ENCODE measurements around the gene SLC35F6. TPM values are rescaled to one million over a fixed set of nuclear protein-coding genes. Genes with fewer than 3 reads are reported as not detected.

The SLC35F6 gene
- total and polyA plus RNA-seq, 2 donors (not counting 3 experiments of a cell fraction or from before 2014, with no cell fraction given): 34.6 to 39.8 TPM

DNA sequence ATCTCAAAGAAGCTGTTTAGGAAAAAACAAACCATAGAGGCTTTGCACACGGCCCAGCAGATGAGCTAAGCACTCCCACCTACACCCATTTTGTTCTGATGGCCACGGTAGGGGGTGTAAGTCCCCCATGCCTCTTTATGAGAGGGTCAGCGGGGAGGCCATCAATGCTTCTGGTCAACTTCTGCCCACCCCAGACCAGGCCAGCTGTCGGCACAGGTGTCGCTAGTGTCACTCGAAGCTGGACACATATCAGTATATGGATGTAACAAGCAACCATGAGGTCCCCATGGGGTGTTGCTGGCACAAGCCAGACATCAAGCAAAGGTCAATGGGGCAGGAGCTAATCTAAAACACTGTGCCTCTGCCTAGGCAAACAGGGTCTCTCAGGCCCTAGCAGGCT, 23.7 kb upstream of the SLC35F6 start:
- no peak for FAIRE-seq
- no peaks in the 10 kb centered on the region for H3K27me3 ChIP-seq (ENCODE audit: control insufficient read depth in 2 of 2, insufficient read depth in 2 of 2, low read length in 2 of 2)
- peaks cover 3% of the 10 kb centered on the region for H3K4me1 ChIP-seq (ENCODE audit: control insufficient read depth, extremely low read depth, insufficient read depth, low read length)
- H3K9me3 ChIP-seq (replicated peaks; ENCODE audit: control insufficient read depth, insufficient read depth, low read length): no peaks in the 10 kb centered on the region
- no peaks in the 10 kb centered on the region for H4K20me1 ChIP-seq (replicated peaks; ENCODE audit: control insufficient read depth, extremely low read depth, insufficient read depth, low read length)
- no peaks in the 10 kb centered on the region for H3K36me3 ChIP-seq (ENCODE audit: control insufficient read depth in 2 of 2, extremely low read depth in 1 of 2, insufficient read depth in 2 of 2, low read length in 2 of 2)
- no peak overlapping the region for H3K4me2 ChIP-seq (ENCODE audit: insufficient read depth, low read length)
- ChIA-PET POLR2A (no interaction called here), CTCF (interaction anchor here (1.6 to 14.5 kb wide), 3 partner anchors 135 to 219 kb away, joined by 3 to 353 read pairs (median 4); no protein-coding TSS in a partner anchor)
- no peak overlapping the region for H3K9ac ChIP-seq (replicated peaks; ENCODE audit: extremely low read depth, insufficient read depth, low read length)
- no peak overlapping the region for H3K4me3 ChIP-seq (replicated peaks in 1 of 3; ENCODE audit: insufficient read depth in 1 of 3, low read depth in 1 of 3, low read length in 3 of 3)
- H2AFZ ChIP-seq (ENCODE audit: low read depth, low read length): no peak overlapping the region
- DNase-seq (ENCODE audit: low read depth, low spot score): no peak
- no peaks in the 10 kb centered on the region for H3K79me2 ChIP-seq (ENCODE audit: control insufficient read depth, insufficient read depth, low read length)
- no TSS peak for BruUV-seq (replicated peaks)
- dilution Hi-C loops (cut with MboI; ENCODE audit: extremely low pct_ligation_motif_present, low sequenced_read_pairs) (no loop called here), intact Hi-C loops (cut with micrococcal nuclease) (no loop called here)
- no peak overlapping the region for H3K27ac ChIP-seq (ENCODE audit: insufficient read depth, low read depth, low read length)
- H3K9me1 ChIP-seq (replicated peaks; ENCODE audit: control insufficient read depth, extremely low read depth, insufficient read depth, low read length): no peaks in the 10 kb centered on the region
- TF ChIP-seq, protein P1, sequence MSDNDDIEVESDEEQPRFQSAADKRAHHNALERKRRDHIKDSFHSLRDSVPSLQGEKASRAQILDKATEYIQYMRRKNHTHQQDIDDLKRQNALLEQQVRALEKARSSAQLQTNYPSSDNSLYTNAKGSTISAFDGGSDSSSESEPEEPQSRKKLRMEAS (IDR thresholded peaks at IDR 0.05; ENCODE audit: insufficient read depth, insufficient read length): no peak
- no peak for TF ChIP-seq POLR2AphosphoS5 (IDR thresholded peaks at IDR 0.05; ENCODE audit: insufficient read depth, low read depth, low read length)
- TF ChIP-seq JUN (IDR thresholded peaks at IDR 0.05; ENCODE audit: borderline replicate concordance, insufficient read depth, insufficient read length, low read depth): no peak
- TF ChIP-seq GATA2 (IDR thresholded peaks at IDR 0.05; ENCODE audit: insufficient read depth, insufficient read length, low read depth, low read length): no peak
- TF ChIP-seq MYC (IDR thresholded peaks at IDR 0.05; ENCODE audit: low read depth, low read length): no peak
- TF ChIP-seq, protein P2, sequence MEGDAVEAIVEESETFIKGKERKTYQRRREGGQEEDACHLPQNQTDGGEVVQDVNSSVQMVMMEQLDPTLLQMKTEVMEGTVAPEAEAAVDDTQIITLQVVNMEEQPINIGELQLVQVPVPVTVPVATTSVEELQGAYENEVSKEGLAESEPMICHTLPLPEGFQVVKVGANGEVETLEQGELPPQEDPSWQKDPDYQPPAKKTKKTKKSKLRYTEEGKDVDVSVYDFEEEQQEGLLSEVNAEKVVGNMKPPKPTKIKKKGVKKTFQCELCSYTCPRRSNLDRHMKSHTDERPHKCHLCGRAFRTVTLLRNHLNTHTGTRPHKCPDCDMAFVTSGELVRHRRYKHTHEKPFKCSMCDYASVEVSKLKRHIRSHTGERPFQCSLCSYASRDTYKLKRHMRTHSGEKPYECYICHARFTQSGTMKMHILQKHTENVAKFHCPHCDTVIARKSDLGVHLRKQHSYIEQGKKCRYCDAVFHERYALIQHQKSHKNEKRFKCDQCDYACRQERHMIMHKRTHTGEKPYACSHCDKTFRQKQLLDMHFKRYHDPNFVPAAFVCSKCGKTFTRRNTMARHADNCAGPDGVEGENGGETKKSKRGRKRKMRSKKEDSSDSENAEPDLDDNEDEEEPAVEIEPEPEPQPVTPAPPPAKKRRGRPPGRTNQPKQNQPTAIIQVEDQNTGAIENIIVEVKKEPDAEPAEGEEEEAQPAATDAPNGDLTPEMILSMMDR (IDR thresholded peaks at IDR 0.05; ENCODE audit: extremely low read depth in 1 of 2, insufficient read depth in 1 of 2, low read depth in 1 of 2, low read length in 2 of 2): no peak

Measured in endothelial cell of umbilical vein (primary cell).